Stimulated activated CD8-positive, alpha-beta memory T cell treated with anti-CD3 and anti-CD28 coated beads, Interleukin-4, amount 100 ng/mL, for 48 hours (primary cell): ENCODE results near the gene NHEJ1.

Source experiments
- DNase-seq: peaks from one replicate; pipeline ENCODE4 v3.0.0-alpha.2; 2020

NHEJ1 gene

GRCh38 chr2:219165058-219165911 lies 4.7 kb upstream of the NHEJ1 start:
- DNase-seq = no peak

DNA sequence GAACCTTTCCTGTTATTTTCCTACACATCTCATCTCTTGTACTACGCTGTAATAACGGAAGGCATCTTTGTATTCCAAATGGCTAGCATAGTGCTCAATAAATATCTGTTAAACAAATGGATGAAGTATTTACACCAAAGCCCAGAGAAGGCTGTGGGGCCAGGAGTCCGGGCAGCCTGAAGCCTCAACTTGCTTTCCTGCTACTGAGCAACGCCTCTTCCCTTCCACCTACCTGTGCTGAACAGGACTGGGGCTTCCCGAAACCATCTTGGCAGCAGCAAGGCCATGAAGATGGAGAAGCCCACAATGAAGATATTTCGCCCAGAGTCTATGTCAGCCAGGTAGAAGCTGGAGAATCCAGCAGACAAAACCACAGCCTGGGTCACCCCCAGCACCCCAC lies 2.5 kb upstream of the NHEJ1 start:
- no peak for DNase-seq

GRCh38 chr2:219161097-219161496 lies 482 bp upstream of the NHEJ1 start:
- DNase-seq = no peak

DNA sequence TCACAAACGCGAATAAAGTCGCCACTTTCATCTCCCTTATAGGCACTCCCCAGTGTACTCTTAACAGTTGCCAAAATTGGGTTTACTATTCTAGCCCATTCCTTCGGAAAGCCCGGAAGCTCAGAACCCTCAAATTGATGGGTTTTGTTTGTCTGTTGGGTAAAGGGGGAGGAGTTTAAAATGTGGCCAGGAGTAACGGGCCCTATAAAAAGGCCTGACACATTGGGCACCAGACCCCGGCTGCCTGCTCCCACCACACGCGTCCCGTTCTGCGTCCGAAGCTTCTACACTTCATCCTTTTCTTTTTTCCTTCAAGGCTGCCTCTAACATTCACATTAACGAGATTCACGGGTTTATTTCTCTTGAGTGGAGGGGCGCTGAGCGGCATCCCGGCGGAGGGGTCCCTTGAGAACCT lies 837 bp downstream of the NHEJ1 start:
- DNase-seq = no peak

GRCh38 chr2:219158586-219158985 lies 2.0 kb downstream of the NHEJ1 start:
- DNase-seq = no peak

DNA sequence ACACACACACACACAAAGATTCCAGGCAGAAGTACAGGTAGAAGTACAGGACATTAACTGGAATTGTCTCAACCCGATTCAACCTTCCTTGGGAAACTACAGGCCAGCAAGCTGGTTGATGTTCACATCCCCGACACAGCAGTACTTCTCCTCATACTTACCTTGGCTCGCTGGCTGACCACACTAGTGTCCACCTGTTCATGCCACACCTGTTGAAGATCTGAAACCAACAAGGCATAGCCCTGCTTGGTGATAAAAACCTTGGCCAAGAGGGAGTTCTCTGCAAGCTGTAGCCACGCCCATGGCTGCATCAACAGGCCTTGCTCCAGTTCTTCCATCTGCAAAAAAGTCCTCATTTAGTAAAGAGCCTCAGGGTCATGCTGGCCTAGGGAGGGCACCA lies 2.6 kb downstream of the NHEJ1 start:
- DNase-seq = no peak

GRCh38 chr2:219157396-219157795 lies 3.2 kb downstream of the NHEJ1 start:
- DNase-seq = no peak

DNA sequence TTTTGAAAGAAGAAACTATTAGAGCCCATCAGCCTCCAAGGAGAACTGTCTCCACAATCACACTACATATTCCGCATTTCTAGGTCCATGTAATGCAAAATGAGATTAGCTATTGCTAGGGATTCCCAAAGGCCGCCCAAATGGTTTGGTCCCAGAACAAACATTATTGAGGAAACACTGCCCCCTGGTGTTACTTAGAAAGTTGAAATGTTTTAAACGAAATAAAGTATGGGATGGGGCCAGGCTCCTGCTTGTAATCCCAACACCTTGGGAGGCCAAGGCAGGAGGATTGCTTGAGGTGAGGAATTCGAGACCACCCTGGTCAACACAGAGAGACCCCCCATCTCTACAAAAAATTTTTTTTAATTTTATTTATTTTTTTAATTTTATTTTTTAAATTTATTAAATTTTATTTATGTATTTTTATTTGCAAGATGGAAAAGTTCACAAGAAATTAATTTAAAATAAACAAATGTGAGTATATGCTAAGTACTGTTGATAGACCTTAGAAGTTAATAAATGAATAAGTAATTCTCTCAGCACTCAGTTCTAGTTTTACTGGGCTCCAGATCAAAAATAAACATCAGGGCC lies 5.5 kb downstream of the NHEJ1 start:
- peak; percentile 35 for DNase-seq

DNA sequence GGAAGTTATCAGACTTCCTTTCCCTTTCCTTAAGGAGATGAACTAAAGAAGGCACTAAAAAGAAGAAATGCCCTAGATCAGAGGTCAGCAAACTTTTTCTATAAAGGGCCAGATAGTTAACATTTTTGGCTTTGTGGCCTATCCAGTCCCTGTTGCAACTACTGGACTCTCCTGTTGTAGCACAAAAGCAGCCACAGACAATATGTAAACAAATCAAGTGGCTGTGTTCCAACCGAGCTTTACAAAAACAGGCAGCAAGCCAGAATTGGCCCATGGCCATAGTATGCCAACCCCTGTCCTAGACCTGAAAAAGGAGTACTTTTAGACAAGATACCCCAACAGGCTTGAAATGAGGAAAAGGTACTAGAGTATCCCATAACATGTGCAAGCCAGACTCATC lies 10.9 kb downstream of the NHEJ1 start:
- DNase-seq = no peak

DNA sequence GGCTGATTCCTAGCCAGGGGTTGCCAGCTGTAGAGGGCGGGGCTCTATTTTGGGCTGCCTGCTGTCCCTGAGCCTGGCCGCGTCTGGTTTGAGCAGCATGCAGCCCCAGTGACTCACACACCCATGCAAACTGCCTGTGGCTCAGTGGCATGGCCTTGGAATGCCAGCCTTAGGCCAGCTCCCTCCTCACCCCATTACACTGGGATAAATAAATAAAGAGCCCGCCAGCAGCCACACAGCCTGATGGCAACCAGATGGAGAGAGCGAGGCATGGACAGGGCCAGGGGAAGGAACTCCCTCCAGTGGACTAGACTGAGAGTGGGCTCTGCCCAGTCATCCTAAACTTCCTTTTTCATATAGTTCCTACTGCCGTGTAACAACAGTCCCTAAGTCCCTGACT lies 18.3 kb downstream of the NHEJ1 start:
- no peak for DNase-seq

DNA sequence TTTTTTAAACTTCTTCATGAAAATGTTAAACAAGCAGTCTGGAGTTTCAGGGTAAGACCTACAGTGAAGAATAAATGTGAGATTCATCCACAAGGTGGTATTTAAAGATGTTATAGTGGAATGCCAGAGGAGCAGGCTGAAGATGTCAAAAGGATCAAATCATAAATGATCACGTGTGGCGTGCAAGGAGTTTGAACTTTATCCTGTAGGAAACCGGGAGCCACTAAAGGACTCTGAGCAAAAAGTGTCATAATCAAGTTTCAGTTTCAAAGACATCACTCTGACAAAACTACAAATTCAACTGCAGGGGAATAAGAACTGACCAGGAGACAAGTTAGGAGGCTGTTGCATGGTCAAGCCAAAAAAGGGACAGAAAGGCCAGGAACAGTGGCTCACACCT lies 19.9 kb downstream of the NHEJ1 start:
- DNase-seq = no peak

DNA sequence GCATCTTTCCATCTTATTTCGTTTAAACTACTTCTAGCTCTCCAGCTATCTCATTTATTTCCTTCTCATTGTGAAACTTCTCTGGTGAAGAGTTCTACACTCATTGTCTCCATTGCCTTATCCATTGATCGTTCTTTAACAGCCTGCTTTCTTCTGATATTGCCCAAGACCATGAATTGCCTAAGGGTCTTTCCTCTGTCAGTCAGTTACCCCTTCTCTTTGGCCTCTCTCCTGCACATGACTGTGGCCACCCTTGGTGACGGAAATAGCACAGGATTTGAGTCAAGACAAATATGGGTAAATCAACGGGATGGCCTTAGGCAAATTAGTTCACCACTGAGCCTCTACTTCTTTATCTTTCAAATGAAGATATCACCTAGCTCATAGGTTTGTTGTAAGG lies 26.6 kb downstream of the NHEJ1 start:
- no peak for DNase-seq

DNA sequence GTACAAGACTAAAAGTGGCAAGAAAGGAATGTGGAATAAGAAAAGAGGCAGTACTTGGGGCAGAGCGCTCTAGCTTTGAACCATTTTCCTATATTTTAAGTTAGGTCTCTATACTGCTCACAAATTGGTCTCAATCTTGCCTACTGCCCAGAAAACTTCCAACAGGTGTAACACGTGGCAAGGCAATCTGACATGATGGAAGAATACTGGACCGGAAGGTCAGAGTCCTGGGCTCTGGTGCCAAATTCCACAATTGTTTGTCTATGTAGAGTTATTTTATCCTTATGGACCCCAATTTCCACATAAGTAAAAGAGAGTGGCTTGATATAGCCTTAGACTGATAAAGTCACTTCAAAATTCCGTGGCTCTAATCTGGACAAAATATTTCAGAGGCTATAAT lies 28.9 kb downstream of the NHEJ1 start:
- DNase-seq = no peak

GRCh38 chr2:219131327-219131726 lies 29.3 kb downstream of the NHEJ1 start:
- DNase-seq = no peak

GRCh38 chr2:219129589-219129988 lies 31.0 kb downstream of the NHEJ1 start:
- DNase-seq = no peak

DNA sequence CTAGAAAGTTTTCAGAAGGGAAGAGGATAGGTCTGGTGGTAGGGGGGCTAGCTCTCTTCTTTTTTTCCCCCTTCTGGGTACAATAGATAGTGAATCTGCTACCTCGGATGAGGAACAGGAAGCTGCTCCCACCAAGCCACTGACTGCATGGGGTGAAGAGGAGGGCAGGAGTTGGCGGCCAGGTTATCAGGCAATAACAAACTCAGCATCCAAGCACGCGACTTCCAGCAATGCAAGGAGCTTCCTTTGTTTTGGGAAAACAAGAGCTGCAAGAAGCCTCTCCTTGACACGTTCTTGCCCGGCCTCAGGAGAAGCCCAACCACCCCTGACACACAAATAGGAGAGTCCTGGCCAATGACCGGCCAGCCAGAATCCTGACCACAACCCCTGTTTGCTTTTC lies 32.2 kb downstream of the NHEJ1 start:
- DNase-seq = no peak

DNA sequence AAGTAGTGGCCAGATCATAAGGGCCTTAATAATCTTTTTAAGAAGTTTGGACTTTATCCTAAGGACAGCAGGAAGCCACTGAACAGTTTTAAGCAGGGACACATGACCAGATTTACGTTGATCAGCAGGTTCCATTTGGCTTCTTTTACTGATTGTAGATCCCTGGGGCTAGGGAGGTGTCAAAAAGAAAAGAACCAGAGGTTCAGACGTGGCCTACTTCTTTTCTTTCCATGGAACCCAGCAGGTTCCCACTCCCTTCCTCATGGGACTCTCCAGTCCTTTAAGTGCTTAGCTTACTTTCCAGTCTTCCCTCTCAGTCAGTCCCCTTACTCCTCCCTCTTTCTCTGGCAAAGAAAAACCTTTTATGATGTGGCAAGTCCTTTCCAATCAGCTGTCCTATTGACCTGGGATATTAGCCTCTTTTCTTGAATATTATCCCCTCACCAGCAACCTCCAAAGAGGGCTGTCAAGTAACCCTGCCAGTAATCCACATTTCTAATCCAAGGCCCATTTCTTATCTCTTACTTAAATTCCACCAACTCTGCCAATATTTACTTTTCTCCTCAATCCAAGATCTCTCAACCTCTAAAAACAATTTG lies 33.5 kb downstream of the NHEJ1 start:
- no peak for DNase-seq

- no peak for DNase-seq
These were observed 34.1 kb downstream of the NHEJ1 start for GRCh38 chr2:219126555-219126954.

- DNase-seq = no peak
These were observed 34.7 kb downstream of the NHEJ1 start for GRCh38 chr2:219125886-219126270.

DNA sequence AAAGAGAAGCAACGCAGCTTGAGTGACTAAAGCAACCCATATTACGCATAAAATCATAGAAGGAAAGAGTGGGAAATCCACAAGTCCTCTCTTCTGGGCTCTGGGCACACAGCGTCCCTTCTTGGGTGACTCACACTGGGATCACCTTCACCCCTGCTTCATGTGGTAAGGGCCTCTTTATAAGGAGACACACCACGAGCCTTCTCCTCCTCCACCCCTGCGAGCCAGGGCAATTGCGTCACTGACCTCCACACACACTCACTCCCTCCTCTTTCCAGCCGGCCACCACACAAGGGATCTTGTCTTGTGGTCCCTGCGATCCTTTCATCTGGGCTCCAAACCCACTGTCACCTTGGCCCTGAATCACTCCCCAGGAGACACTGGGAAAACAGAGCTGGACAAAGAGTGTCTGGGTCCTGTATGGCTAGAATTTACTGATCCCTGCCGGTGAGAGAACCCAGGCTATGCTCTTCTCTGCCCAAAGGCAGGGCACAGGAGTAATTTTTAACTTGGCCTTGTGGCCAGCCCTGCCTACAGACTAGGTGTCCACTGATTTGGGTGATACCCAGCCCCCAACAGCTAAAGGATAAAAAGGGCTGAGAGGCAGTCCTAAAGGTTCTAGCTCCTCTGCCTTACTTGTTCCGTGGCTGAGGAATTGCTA lies 35.3 kb downstream of the NHEJ1 start:
- peak; percentile 40 for DNase-seq

- DNase-seq = peak; percentile 30
These were observed 36.1 kb downstream of the NHEJ1 start for GRCh38 chr2:219124381-219125110.

DNA sequence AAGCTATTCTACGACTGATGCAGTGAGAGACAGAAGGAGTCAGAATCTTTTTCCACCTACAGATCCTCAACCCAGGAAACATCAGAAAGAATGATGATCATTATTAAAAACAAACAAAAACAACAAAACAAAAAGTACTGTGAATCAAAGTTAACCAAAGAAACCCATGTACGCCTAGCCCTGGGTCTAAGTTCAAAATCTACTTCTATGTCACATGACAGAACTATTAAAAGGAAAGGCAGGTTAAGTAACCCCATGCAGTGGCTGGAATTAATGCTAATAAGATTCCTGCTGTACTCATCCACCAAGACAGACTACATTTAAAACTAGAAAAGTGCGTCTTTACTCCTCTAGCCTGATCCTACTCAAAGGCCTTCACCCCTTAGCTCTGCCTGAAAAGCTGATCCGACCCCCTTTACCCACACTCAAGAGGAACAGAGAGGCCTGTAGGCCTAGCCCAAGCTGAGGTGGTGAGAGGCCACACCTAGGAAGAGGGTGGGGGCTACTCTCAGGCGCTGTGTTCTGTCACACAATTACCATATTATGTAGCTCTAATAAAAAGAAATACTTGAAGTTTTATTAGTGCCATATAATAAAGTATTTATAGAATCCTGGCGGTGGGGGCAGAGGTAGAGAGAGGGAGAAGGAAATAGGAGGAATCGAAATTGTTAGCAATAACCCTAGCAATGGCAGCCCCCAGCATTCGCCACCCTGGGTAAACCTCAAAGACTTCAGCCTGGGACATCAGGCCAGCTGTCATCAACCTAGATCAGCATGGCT lies 37.1 kb downstream of the NHEJ1 start:
- no peak for DNase-seq
